NCI-H2107 treated with DMSO at 0.1 percent for 48 hours (cell line): ENCODE data around the gene ALDH16A1.
A peak's percentile ranks its signal among the peaks of the same experiment; 100 is the strongest.

ENCODE experiments used
- DNase-seq: peaks from one replicate; lab custom pipeline; 2025; ENCODE audit not compliant: unreplicated experiment; lab: John Stamatoyannopoulos, UW

ALDH16A1 gene

GRCh38 chr19:49507803-49508494 lies 54.9 kb downstream of the ALDH16A1 start:
- DNase-seq: no peak

GRCh38 chr19:49512970-49513745 lies 60.1 kb downstream of the ALDH16A1 start:
- DNase-seq: peak; percentile 86

GRCh38 chr19:49513746-49514118 lies 60.7 kb downstream of the ALDH16A1 start:
- DNase-seq: no peak

GRCh38 chr19:49514151-49514550 lies 61.1 kb downstream of the ALDH16A1 start:
- no peak for DNase-seq

GRCh38 chr19:49515767-49516166 lies 62.7 kb downstream of the ALDH16A1 start:
- DNase-seq: no peak

GRCh38 chr19:49518033-49518432 lies 65.0 kb downstream of the ALDH16A1 start:
- DNase-seq: no peak
